ENCODE results near the gene VPS37C.

DNA sequence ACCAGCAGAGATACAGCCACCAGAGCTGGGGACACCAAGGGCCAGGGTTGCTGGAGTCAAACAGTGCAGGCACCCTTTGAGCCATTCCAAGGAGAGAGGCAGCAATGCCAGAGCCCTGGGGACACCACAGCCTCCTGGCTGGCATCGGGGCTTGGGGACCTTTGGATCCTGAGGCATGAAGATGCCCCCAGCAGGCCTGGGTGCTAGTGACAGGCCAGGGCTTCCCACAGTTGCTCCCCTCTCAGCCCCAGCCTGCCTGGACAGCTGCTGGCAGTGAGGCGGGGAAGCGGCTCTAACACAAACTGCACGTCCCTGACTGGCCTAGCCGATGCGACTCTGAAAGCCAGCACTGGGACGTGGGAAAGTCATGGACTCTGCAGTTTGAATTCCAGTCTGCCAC lies 56.3 kb downstream of the VPS37C start:
- TF ChIP-seq REST (IDR thresholded peaks at IDR 0.05; ENCODE audit: low read depth) (no peak), FOXM1 (IDR thresholded peaks at IDR 0.05; ENCODE audit: borderline replicate concordance, low read depth) (no peak), RAD21 (IDR thresholded peaks at IDR 0.05; ENCODE audit: low read depth) (no peak), MAX (IDR thresholded peaks at IDR 0.05) (no peak), EP300 (IDR thresholded peaks at IDR 0.05; ENCODE audit: borderline replicate concordance) (no peak), TAF1 (IDR thresholded peaks at IDR 0.05; ENCODE audit: low read depth) (no peak), YY1 (IDR thresholded peaks at IDR 0.05; ENCODE audit: low read depth) (no peak), TEAD4 (IDR thresholded peaks at IDR 0.05) (no peak), CEBPB (IDR thresholded peaks at IDR 0.05) (no peak)
